Activated CD8-positive, alpha-beta memory T cell treated with anti-CD3 and anti-CD28 coated beads, Interleukin-2, amount 50 U/mL, for 24 hours (primary cell): Measurements from ENCODE around the gene MRPL10.
A peak's percentile ranks its signal among the peaks of the same experiment; 100 is the strongest.

Experiments
- DNase-seq: peaks from one replicate; pipeline ENCODE4 v3.0.0-alpha.2; 2020; ENCODE audit errors: extremely low read depth

The MRPL10 gene

GRCh38 chr17:47831003-47831933, at the start of gene MRPL10, which contains the start of gene LRRC46:
Gene MRPL10 (minus strand): TSS chr17:47831541. CDS start chr17:47831511, 30 bp downstream.
Gene LRRC46 (plus strand): TSS chr17:47831670. CDS start chr17:47831990, 320 bp downstream.
- DNase-seq = peak; percentile 83

GRCh38 chr17:47879776-47880454, 48.6 kb upstream of the MRPL10 start:
- no peak for DNase-seq

- DNase-seq = no peak
These were observed 47.8 kb upstream of the MRPL10 start for GRCh38 chr17:47879028-47879585.

GRCh38 chr17:47878203-47879027, 47.1 kb upstream of the MRPL10 start:
- DNase-seq = no peak

- no peak for DNase-seq
These were observed 46.2 kb upstream of the MRPL10 start for GRCh38 chr17:47877368-47878034.

GRCh38 chr17:47875011-47875985, 44.0 kb upstream of the MRPL10 start:
- DNase-seq = no peak

- DNase-seq = no peak
These were observed 42.1 kb upstream of the MRPL10 start for GRCh38 chr17:47873200-47874090.

GRCh38 chr17:47872651-47873161, 41.4 kb upstream of the MRPL10 start:
- DNase-seq = no peak

GRCh38 chr17:47872019-47872650, 40.8 kb upstream of the MRPL10 start:
- DNase-seq = no peak

GRCh38 chr17:47871048-47871447, 39.7 kb upstream of the MRPL10 start:
- no peak for DNase-seq

- DNase-seq = no peak
These were observed 38.7 kb upstream of the MRPL10 start for GRCh38 chr17:47870056-47870455.

- no peak for DNase-seq
These were observed 37.8 kb upstream of the MRPL10 start for GRCh38 chr17:47869114-47869513.

GRCh38 chr17:47867813-47868533, 36.6 kb upstream of the MRPL10 start:
- DNase-seq = no peak

GRCh38 chr17:47866941-47867340, 35.6 kb upstream of the MRPL10 start:
- no peak for DNase-seq

GRCh38 chr17:47864791-47865216, 33.5 kb upstream of the MRPL10 start:
- no peak for DNase-seq

- no peak for DNase-seq
These were observed 31.5 kb upstream of the MRPL10 start for GRCh38 chr17:47862621-47863440.
